Vagina (tissue), 2 donors: Measurements from ENCODE around the gene POLR3C.

ENCODE experiments used
- CTCF ChIP-seq, 3 experiments: fragments of 450-650 bp in 2 of 3; fragments of 200-600 bp in 1 of 3; sonication (generic) in 1 of 3; IDR thresholded peaks; one replicate each; pipeline ENCODE4 v1.5.1; 2017 to 2019; ENCODE audit warnings: antibody characterized with exemption in 3 of 3, mild to moderate bottlenecking in 2 of 3, moderate library complexity in 2 of 3
- POLR2A ChIP-seq, 2 donors: fragments of 450-650 bp; IDR thresholded peaks; one replicate each; pipeline ENCODE4 v1.6.1; 2017; ENCODE audit warnings: antibody characterized with exemption in 2 of 2, mild to moderate bottlenecking in 2 of 2, moderate library complexity in 2 of 2
- POLR2AphosphoS5 ChIP-seq, 2 donors: sonication (generic); formaldehyde crosslinking; IDR thresholded peaks; one replicate each; pipeline ENCODE4 v1.9.0; 2017; ENCODE audit warnings: antibody characterized with exemption in 2 of 2, mild to moderate bottlenecking in 2 of 2, low read depth in 1 of 2; ENCODE audit not compliant: insufficient read depth in 1 of 2

GRCh38 chr1:145823565-145824498, at the start of gene POLR3C, which contains the start of gene RNF115:
- TF ChIP-seq CTCF (IDR thresholded peaks at IDR 0.05), result no peak
- peak; percentile 32 to 84 for TF ChIP-seq POLR2AphosphoS5 (IDR thresholded peaks at IDR 0.05; ENCODE audit: insufficient read depth in 1 of 2, low read depth in 1 of 2)
- peak in 1 of 2 donors; percentile 68 for TF ChIP-seq POLR2A (IDR thresholded peaks at IDR 0.05)
